ENCODE measurements around the gene INPP5J.

DNA sequence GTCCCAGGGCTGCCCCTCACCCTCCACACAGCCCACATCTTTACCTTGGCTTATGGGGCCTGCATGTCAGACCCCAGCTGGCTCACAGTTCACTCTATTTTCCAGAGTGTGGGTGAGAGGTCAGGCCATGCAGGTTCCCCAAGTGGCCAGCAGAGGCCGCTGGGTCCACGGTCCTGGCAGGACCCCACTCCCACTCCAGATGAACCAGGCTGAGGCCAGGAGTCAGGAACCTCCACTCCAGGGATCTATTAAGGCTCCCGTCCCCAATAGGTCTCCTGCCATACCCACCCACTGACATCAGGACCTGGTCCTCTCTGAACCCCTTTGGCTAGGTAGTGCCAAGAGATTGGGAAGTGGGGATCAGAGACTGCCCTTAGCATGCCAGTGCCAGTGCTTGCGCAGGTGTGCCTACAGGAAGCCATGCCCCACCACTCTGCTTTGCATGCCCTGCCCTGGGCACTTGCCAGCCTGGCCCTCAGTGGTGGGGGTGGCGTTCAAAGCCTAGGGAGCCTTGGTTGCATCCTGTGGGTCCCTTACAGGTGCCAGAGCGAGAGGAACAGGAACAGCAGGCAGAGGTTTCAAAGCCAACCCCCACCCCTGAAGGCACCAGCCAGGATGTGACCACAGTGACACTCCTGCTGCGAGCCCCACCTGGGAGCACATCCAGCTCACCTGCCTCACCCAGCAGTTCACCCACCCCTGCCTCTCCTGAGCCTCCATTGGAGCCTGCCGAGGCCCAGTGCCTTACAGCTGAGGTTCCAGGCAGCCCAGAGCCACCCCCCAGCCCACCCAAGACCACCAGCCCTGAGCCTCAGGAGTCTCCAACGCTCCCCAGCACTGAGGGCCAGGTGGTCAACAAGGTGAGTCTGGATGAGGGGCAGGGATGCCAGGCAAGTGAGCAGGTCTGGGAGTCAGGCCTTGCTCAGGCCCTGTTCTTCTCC lies 33.3 kb upstream of the INPP5J start:
- TF ChIP-seq, protein P1, sequence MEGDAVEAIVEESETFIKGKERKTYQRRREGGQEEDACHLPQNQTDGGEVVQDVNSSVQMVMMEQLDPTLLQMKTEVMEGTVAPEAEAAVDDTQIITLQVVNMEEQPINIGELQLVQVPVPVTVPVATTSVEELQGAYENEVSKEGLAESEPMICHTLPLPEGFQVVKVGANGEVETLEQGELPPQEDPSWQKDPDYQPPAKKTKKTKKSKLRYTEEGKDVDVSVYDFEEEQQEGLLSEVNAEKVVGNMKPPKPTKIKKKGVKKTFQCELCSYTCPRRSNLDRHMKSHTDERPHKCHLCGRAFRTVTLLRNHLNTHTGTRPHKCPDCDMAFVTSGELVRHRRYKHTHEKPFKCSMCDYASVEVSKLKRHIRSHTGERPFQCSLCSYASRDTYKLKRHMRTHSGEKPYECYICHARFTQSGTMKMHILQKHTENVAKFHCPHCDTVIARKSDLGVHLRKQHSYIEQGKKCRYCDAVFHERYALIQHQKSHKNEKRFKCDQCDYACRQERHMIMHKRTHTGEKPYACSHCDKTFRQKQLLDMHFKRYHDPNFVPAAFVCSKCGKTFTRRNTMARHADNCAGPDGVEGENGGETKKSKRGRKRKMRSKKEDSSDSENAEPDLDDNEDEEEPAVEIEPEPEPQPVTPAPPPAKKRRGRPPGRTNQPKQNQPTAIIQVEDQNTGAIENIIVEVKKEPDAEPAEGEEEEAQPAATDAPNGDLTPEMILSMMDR (IDR thresholded peaks at IDR 0.05) = peak; percentile 66 to 77 (median 75)
- TF ChIP-seq POLR2A (IDR thresholded peaks at IDR 0.05) = no peak

Data from testis (tissue), 2 donors.